DOHH2 (cell line): ENCODE results near the gene NRAP.

Experiments
- H3F3A ChIP-seq: fragments of 200-600 bp; sonication (generic), shearing (Covaris generic); 2 replicates; pipeline ENCODE4 v1.6.0; 2016; ENCODE audit warnings: antibody characterized with exemption, mild to moderate bottlenecking; ENCODE audit not compliant: control insufficient read depth, insufficient read depth
- H3K27ac ChIP-seq: fragments of 200-600 bp; sonication (generic); 2 replicates; pipeline ENCODE4 v1.5.1; 2014; ENCODE audit warnings: low read depth, mild to moderate bottlenecking, low read length, moderate library complexity
- H3K27me3 ChIP-seq: fragments of 200-600 bp; sonication (generic); 2 replicates; pipeline ENCODE4 v1.6.1; 2014; ENCODE audit warnings: mild to moderate bottlenecking, low read length, mixed read lengths; ENCODE audit not compliant: control insufficient read depth
- H3K36me3 ChIP-seq: fragments of 200-600 bp; sonication (generic); 2 replicates; pipeline ENCODE4 v1.6.1; 2014; ENCODE audit warnings: mild to moderate bottlenecking, low read length, moderate library complexity, mixed read lengths; ENCODE audit not compliant: control insufficient read depth
- H3K4me1 ChIP-seq: fragments of 200-600 bp; sonication (generic); 2 replicates; pipeline ENCODE4 v1.6.1; 2014; ENCODE audit warnings: mild to moderate bottlenecking, low read length, mixed read lengths; ENCODE audit not compliant: control insufficient read depth
- H3K4me2 ChIP-seq: fragments of 200-600 bp; sonication (generic); 2 replicates; pipeline ENCODE4 v1.6.0; 2014; ENCODE audit warnings: mild to moderate bottlenecking, low read length, moderate library complexity
- H3K4me3 ChIP-seq: fragments of 200-600 bp; sonication (generic); 2 replicates; pipeline ENCODE4 v1.5.1; 2014; ENCODE audit warnings: mild to moderate bottlenecking, low read length, mixed read lengths
- H3K79me2 ChIP-seq: fragments of 200-600 bp; sonication (generic); 2 replicates; pipeline ENCODE4 v1.6.1; 2014; ENCODE audit warnings: mild to moderate bottlenecking, low read length, mixed read lengths; ENCODE audit not compliant: control insufficient read depth
- H3K9me2 ChIP-seq: fragments of 200-600 bp; sonication (generic); replicated peaks from 2 replicates; pipeline ENCODE4 v1.6.1; 2014; ENCODE audit warnings: mild to moderate bottlenecking, low read length, mixed read lengths; ENCODE audit not compliant: control insufficient read depth
- H3K9me3 ChIP-seq: fragments of 200-600 bp; sonication (generic); 2 replicates; pipeline ENCODE4 v1.6.1; 2014; ENCODE audit warnings: antibody characterized with exemption, low read length, mixed read lengths; ENCODE audit not compliant: control insufficient read depth, insufficient read depth
- H4K20me1 ChIP-seq: fragments of 200-600 bp; sonication (generic); 2 replicates; pipeline ENCODE4 v1.6.0; 2014; ENCODE audit warnings: low read depth, mild to moderate bottlenecking, antibody characterized with exemption, low read length, moderate library complexity; ENCODE audit not compliant: control insufficient read depth, insufficient read depth
- CTCF ChIP-seq: fragments of 200-600 bp; sonication (generic); IDR thresholded peaks from one replicate; pipeline ENCODE4 v1.5.1; 2014; ENCODE audit warnings: antibody characterized with exemption, mild to moderate bottlenecking, low read depth, low read length; ENCODE audit not compliant: poor library complexity, severe bottlenecking
- EZH2phosphoT487 ChIP-seq: fragments of 200-600 bp; sonication (generic); IDR thresholded peaks from 2 replicates; pipeline ENCODE4 v1.6.1; 2017; ENCODE audit warnings: borderline replicate concordance, mild to moderate bottlenecking, antibody characterized with exemption, low read length, moderate library complexity, mixed read lengths

Gene NRAP

GRCh38 chr10:113647812-113648211 is 16.0 kb downstream of the NRAP start:
- Histone ChIP-seq H3K4me2 (no peak overlapping the region), H3K4me1 (no peaks in the 10 kb centered on the region), H3F3A (no peaks in the 10 kb centered on the region), H3K4me3 (no peak overlapping the region), H3K9me3 (no peaks in the 10 kb centered on the region), H3K79me2 (no peaks in the 10 kb centered on the region), H3K9me2 (no peaks in the 10 kb centered on the region), H4K20me1 (no peaks in the 10 kb centered on the region), H3K27ac (no peak overlapping the region), H3K36me3 (no peaks in the 10 kb centered on the region), H3K27me3 (peaks cover 1% of the 10 kb centered on the region; the same call in 1 of the 2 replicates)
- TF ChIP-seq EZH2phosphoT487 (no peak), CTCF (no peak)

- TF ChIP-seq EZH2phosphoT487 (no peak), CTCF (no peak)
- peaks cover 12% of the 10 kb centered on the region for H3K27me3 ChIP-seq
Measured at GRCh38 chr10:113646336-113647201, 17.3 kb downstream of the NRAP start.

GRCh38 chr10:113644185-113645120 is 19.4 kb downstream of the NRAP start:
- no peaks in the 10 kb centered on the region for H3K9me3 ChIP-seq
- no peaks in the 10 kb centered on the region for H3K36me3 ChIP-seq
- no peak overlapping the region for H3K4me2 ChIP-seq
- peaks cover 17% of the 10 kb centered on the region for H3K27me3 ChIP-seq
- H3K79me2 ChIP-seq: no peaks in the 10 kb centered on the region
- no peak overlapping the region for H3K4me3 ChIP-seq
- no peaks in the 10 kb centered on the region for H4K20me1 ChIP-seq
- H3K27ac ChIP-seq: no peak overlapping the region
- no peak for TF ChIP-seq CTCF
- no peak for TF ChIP-seq EZH2phosphoT487
- H3K4me1 ChIP-seq: no peaks in the 10 kb centered on the region
- no peaks in the 10 kb centered on the region for H3F3A ChIP-seq
- H3K9me2 ChIP-seq: no peaks in the 10 kb centered on the region

More at GRCh38 chr10:113646336-113647201, 17.3 kb downstream of the NRAP start:
- Histone ChIP-seq H3K4me3 (no peak overlapping the region), H3K9me3 (no peaks in the 10 kb centered on the region), H3K36me3 (no peaks in the 10 kb centered on the region), H3K27ac (no peak overlapping the region), H3F3A (no peaks in the 10 kb centered on the region), H4K20me1 (no peaks in the 10 kb centered on the region), H3K79me2 (no peaks in the 10 kb centered on the region), H3K4me2 (no peak overlapping the region), H3K9me2 (no peaks in the 10 kb centered on the region), H3K4me1 (no peaks in the 10 kb centered on the region)
